ENCODE data around the gene AKR7A2. TPM values are rescaled to one million over a fixed set of nuclear protein-coding genes. Genes with fewer than 3 reads are reported as not detected.

AKR7A2 gene
- total RNA-seq, 1 donor from 2014 or later: 30.3 TPM

GRCh38 chr1:19329611-19330010 lies 17.7 kb upstream of the AKR7A2 start:
- Mint-ChIP-seq H3K36me3 (ENCODE audit: low read depth, unreplicated experiment) (peaks cover 7% of the 10 kb centered on the region), H3K4me3 (ENCODE audit: unreplicated experiment) (peak overlapping the region; percentile 47), H3K27me3 (ENCODE audit: low read depth, unreplicated experiment) (no peaks in the 10 kb centered on the region), H3K4me1 (ENCODE audit: low read depth, unreplicated experiment) (peaks cover 3% of the 10 kb centered on the region), H3K9me3 (ENCODE audit: unreplicated experiment) (no peaks in the 10 kb centered on the region), H3K27ac (ENCODE audit: unreplicated experiment) (no peak overlapping the region)
- FAIRE-seq (no peak), DNase-seq (ENCODE audit: low read depth) (no peak)
- Histone ChIP-seq H3K79me2 (ENCODE audit: insufficient read depth, low read length) (no peaks in the 10 kb centered on the region), H2AFZ (ENCODE audit: low read depth, low read length) (no peak overlapping the region), H3K4me2 (ENCODE audit: low read length) (no peak overlapping the region), H3K9ac (ENCODE audit: low read length) (no peak overlapping the region), H3K9me3 (ENCODE audit: insufficient read depth, low read depth, low read length) (no peaks in the 10 kb centered on the region), H3K27me3 (ENCODE audit: insufficient read depth, low read length) (no peaks in the 10 kb centered on the region), H3K36me3 (ENCODE audit: insufficient read depth, low read length) (peaks cover 4% of the 10 kb centered on the region), H3K4me1 (ENCODE audit: insufficient read depth, low read length) (no peaks in the 10 kb centered on the region), H3K27ac (ENCODE audit: low read depth, low read length) (no peak overlapping the region), H3K4me3 (ENCODE audit: insufficient read depth, low read depth, low read length) (no peak overlapping the region), H4K20me1 (ENCODE audit: insufficient read depth, low read length) (peaks cover 22% of the 10 kb centered on the region)
- TF ChIP-seq EZH2 (IDR thresholded peaks at IDR 0.05; ENCODE audit: insufficient read depth, low read length): no peak
- TF ChIP-seq, protein P1, sequence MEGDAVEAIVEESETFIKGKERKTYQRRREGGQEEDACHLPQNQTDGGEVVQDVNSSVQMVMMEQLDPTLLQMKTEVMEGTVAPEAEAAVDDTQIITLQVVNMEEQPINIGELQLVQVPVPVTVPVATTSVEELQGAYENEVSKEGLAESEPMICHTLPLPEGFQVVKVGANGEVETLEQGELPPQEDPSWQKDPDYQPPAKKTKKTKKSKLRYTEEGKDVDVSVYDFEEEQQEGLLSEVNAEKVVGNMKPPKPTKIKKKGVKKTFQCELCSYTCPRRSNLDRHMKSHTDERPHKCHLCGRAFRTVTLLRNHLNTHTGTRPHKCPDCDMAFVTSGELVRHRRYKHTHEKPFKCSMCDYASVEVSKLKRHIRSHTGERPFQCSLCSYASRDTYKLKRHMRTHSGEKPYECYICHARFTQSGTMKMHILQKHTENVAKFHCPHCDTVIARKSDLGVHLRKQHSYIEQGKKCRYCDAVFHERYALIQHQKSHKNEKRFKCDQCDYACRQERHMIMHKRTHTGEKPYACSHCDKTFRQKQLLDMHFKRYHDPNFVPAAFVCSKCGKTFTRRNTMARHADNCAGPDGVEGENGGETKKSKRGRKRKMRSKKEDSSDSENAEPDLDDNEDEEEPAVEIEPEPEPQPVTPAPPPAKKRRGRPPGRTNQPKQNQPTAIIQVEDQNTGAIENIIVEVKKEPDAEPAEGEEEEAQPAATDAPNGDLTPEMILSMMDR (IDR thresholded peaks at IDR 0.05; ENCODE audit: insufficient read depth, low read depth, low read length): no peak

- H3K4me3 ChIP-seq (ENCODE audit: insufficient read depth, low read depth, low read length): no peak overlapping the region
- no peak for TF ChIP-seq EZH2 (IDR thresholded peaks at IDR 0.05; ENCODE audit: insufficient read depth, low read length)
- TF ChIP-seq, protein P1 (IDR thresholded peaks at IDR 0.05; ENCODE audit: insufficient read depth, low read depth, low read length): no peak
These were observed 17.2 kb upstream of the AKR7A2 start for GRCh38 chr1:19329188-19329587.

GRCh38 chr1:19328486-19328885 lies 16.5 kb upstream of the AKR7A2 start:
- FAIRE-seq (no peak), DNase-seq (ENCODE audit: low read depth) (no peak)
- Mint-ChIP-seq H3K27ac (ENCODE audit: unreplicated experiment) (no peak overlapping the region), H3K27me3 (ENCODE audit: low read depth, unreplicated experiment) (no peaks in the 10 kb centered on the region), H3K36me3 (ENCODE audit: low read depth, unreplicated experiment) (peaks cover 10% of the 10 kb centered on the region), H3K9me3 (ENCODE audit: unreplicated experiment) (no peaks in the 10 kb centered on the region), H3K4me3 (ENCODE audit: unreplicated experiment) (no peak overlapping the region), H3K4me1 (ENCODE audit: low read depth, unreplicated experiment) (no peaks in the 10 kb centered on the region)
- no peaks in the 10 kb centered on the region for H3K9me3 ChIP-seq (ENCODE audit: insufficient read depth, low read depth, low read length)
- no peaks in the 10 kb centered on the region for H3K27me3 ChIP-seq (ENCODE audit: insufficient read depth, low read length)
- H3K9ac ChIP-seq (ENCODE audit: low read length): no peak overlapping the region
- H3K4me3 ChIP-seq (ENCODE audit: insufficient read depth, low read depth, low read length): no peak overlapping the region
- no peak for TF ChIP-seq EZH2 (IDR thresholded peaks at IDR 0.05; ENCODE audit: insufficient read depth, low read length)
- TF ChIP-seq, protein P1 (IDR thresholded peaks at IDR 0.05; ENCODE audit: insufficient read depth, low read depth, low read length): no peak
- peaks cover 23% of the 10 kb centered on the region for H4K20me1 ChIP-seq (ENCODE audit: insufficient read depth, low read length)
- H3K27ac ChIP-seq (ENCODE audit: low read depth, low read length): no peak overlapping the region
- H3K79me2 ChIP-seq (ENCODE audit: insufficient read depth, low read length): no peaks in the 10 kb centered on the region
- peaks cover 4% of the 10 kb centered on the region for H3K36me3 ChIP-seq (ENCODE audit: insufficient read depth, low read length)
- H3K4me1 ChIP-seq (ENCODE audit: insufficient read depth, low read length): no peaks in the 10 kb centered on the region
- no peak overlapping the region for H2AFZ ChIP-seq (ENCODE audit: low read depth, low read length)
- H3K4me2 ChIP-seq (ENCODE audit: low read length): no peak overlapping the region

More at GRCh38 chr1:19329188-19329587, 17.2 kb upstream of the AKR7A2 start:
- no peak for DNase-seq (ENCODE audit: low read depth)
- Histone ChIP-seq H2AFZ (ENCODE audit: low read depth, low read length) (no peak overlapping the region), H3K4me2 (ENCODE audit: low read length) (no peak overlapping the region), H3K79me2 (ENCODE audit: insufficient read depth, low read length) (no peaks in the 10 kb centered on the region), H3K36me3 (ENCODE audit: insufficient read depth, low read length) (peaks cover 4% of the 10 kb centered on the region), H3K9me3 (ENCODE audit: insufficient read depth, low read depth, low read length) (no peaks in the 10 kb centered on the region), H3K4me1 (ENCODE audit: insufficient read depth, low read length) (no peaks in the 10 kb centered on the region), H4K20me1 (ENCODE audit: insufficient read depth, low read length) (peaks cover 23% of the 10 kb centered on the region), H3K27ac (ENCODE audit: low read depth, low read length) (no peak overlapping the region), H3K9ac (ENCODE audit: low read length) (no peak overlapping the region), H3K27me3 (ENCODE audit: insufficient read depth, low read length) (no peaks in the 10 kb centered on the region)
- no peaks in the 10 kb centered on the region for H3K9me3 Mint-ChIP-seq (ENCODE audit: unreplicated experiment)
- FAIRE-seq: no peak
- no peak overlapping the region for H3K4me3 Mint-ChIP-seq (ENCODE audit: unreplicated experiment)
- peaks cover 3% of the 10 kb centered on the region for H3K4me1 Mint-ChIP-seq (ENCODE audit: low read depth, unreplicated experiment)
- H3K27ac Mint-ChIP-seq (ENCODE audit: unreplicated experiment): no peak overlapping the region
- peaks cover 7% of the 10 kb centered on the region for H3K36me3 Mint-ChIP-seq (ENCODE audit: low read depth, unreplicated experiment)
- no peaks in the 10 kb centered on the region for H3K27me3 Mint-ChIP-seq (ENCODE audit: low read depth, unreplicated experiment)
